ENCODE data around the gene FRMD4A.

The FRMD4A gene

DNA sequence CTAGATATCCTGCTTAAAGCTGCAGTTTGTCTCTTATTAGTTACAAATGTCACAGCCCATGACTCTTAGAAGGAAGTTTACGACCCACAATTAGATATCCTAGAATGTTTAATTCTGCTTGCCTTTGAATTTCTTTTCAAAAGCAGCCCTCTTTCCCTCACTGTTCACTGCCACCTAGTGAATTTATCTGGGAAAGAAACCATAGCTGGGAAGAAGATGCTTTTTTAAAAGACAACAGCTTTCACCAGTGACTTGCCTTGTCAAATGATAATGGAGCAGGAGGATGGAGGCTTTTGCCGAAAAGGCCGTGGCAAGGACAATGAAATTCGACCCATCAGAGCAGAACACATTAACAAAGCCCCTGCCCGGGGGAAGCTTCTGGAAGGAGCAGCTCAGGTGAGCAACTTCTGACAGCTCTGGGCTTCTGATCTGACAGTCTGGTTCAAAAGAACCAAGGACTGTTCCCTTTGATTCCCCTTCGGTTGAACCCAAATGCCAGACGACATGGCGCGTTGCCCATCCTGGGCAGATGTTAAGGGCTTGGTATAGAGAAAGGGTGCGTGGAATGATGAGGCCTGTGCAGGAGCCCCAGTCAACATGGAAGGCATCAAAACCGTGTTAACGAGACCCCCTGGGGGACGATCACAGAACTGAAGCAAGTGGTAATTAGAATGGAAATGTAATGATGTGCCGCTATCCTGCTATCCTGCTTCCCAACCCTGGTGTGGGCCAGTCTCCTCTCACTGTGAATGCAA is 236.8 kb downstream of the FRMD4A start:
- TF ChIP-seq REST (IDR thresholded peaks at IDR 0.05; ENCODE audit: low read depth) (no peak), FOXM1 (IDR thresholded peaks at IDR 0.05; ENCODE audit: borderline replicate concordance, low read depth) (no peak), TAF1 (IDR thresholded peaks at IDR 0.05; ENCODE audit: low read depth) (no peak), TEAD4 (IDR thresholded peaks at IDR 0.05) (no peak), RAD21 (IDR thresholded peaks at IDR 0.05; ENCODE audit: low read depth) (no peak), NFIC (IDR thresholded peaks at IDR 0.05) (no peak)
- TF ChIP-seq, protein P1, sequence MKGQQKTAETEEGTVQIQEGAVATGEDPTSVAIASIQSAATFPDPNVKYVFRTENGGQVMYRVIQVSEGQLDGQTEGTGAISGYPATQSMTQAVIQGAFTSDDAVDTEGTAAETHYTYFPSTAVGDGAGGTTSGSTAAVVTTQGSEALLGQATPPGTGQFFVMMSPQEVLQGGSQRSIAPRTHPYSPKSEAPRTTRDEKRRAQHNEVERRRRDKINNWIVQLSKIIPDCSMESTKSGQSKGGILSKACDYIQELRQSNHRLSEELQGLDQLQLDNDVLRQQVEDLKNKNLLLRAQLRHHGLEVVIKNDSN (IDR thresholded peaks at IDR 0.05): no peak

DNA sequence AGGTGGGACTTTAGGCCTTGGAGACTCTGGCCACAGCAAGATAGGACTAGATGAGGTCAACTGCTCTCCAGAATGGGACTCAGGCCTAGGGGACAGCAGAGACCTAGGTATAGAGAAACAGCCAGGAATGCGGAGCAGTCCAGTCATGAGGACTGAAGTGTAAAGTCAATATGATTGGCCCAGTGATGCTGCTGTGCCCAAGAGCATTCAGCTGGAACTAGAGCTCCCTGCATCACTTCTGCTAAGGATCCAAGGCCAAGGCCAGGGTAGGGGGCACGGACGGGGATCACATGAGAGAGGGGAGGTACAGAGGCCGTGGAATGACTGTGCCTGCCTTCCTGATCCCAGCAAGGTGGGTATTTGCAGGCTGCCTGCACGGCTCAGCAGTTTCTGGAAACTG is 237.9 kb downstream of the FRMD4A start:
- no peak for TF ChIP-seq CEBPB (IDR thresholded peaks at IDR 0.05)
- no peak for TF ChIP-seq TAF1 (IDR thresholded peaks at IDR 0.05; ENCODE audit: low read depth)
- no peak for TF ChIP-seq CREB1 (IDR thresholded peaks at IDR 0.05; ENCODE audit: low read depth)
- no peak for TF ChIP-seq EGR1 (IDR thresholded peaks at IDR 0.05)
- TF ChIP-seq, protein P1 (IDR thresholded peaks at IDR 0.05): no peak
- no peak for TF ChIP-seq TCF12 (IDR thresholded peaks at IDR 0.05; ENCODE audit: low read depth)
- TF ChIP-seq YY1 (IDR thresholded peaks at IDR 0.05; ENCODE audit: low read depth): no peak
- no peak for TF ChIP-seq TEAD4 (IDR thresholded peaks at IDR 0.05)
- no peak for TF ChIP-seq EP300 (IDR thresholded peaks at IDR 0.05; ENCODE audit: borderline replicate concordance)
- TF ChIP-seq REST (IDR thresholded peaks at IDR 0.05; ENCODE audit: low read depth): no peak
- TF ChIP-seq NFIC (IDR thresholded peaks at IDR 0.05): no peak
- TF ChIP-seq ZBTB7A (IDR thresholded peaks at IDR 0.05; ENCODE audit: low read depth): no peak
- no peak for TF ChIP-seq FOXM1 (IDR thresholded peaks at IDR 0.05; ENCODE audit: borderline replicate concordance, low read depth)
- no peak for TF ChIP-seq RAD21 (IDR thresholded peaks at IDR 0.05; ENCODE audit: low read depth)
- TF ChIP-seq, protein P2, sequence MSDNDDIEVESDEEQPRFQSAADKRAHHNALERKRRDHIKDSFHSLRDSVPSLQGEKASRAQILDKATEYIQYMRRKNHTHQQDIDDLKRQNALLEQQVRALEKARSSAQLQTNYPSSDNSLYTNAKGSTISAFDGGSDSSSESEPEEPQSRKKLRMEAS (IDR thresholded peaks at IDR 0.05): no peak

- TF ChIP-seq TCF12 (IDR thresholded peaks at IDR 0.05; ENCODE audit: low read depth): no peak
- TF ChIP-seq NFIC (IDR thresholded peaks at IDR 0.05): no peak
- TF ChIP-seq EP300 (IDR thresholded peaks at IDR 0.05; ENCODE audit: borderline replicate concordance): no peak
- no peak for TF ChIP-seq TEAD4 (IDR thresholded peaks at IDR 0.05)
- no peak for TF ChIP-seq REST (IDR thresholded peaks at IDR 0.05; ENCODE audit: low read depth)
- no peak for TF ChIP-seq YY1 (IDR thresholded peaks at IDR 0.05; ENCODE audit: low read depth)
- TF ChIP-seq RAD21 (IDR thresholded peaks at IDR 0.05; ENCODE audit: low read depth): no peak
- TF ChIP-seq, protein P2 (IDR thresholded peaks at IDR 0.05): no peak
- TF ChIP-seq EGR1 (IDR thresholded peaks at IDR 0.05): no peak
- no peak for TF ChIP-seq TAF1 (IDR thresholded peaks at IDR 0.05; ENCODE audit: low read depth)
- TF ChIP-seq CREB1 (IDR thresholded peaks at IDR 0.05; ENCODE audit: low read depth): no peak
- TF ChIP-seq FOXM1 (IDR thresholded peaks at IDR 0.05; ENCODE audit: borderline replicate concordance, low read depth): no peak
- TF ChIP-seq, protein P1 (IDR thresholded peaks at IDR 0.05): no peak
- no peak for TF ChIP-seq CEBPB (IDR thresholded peaks at IDR 0.05)
- TF ChIP-seq ZBTB7A (IDR thresholded peaks at IDR 0.05; ENCODE audit: low read depth): no peak
These were observed 241.0 kb downstream of the FRMD4A start for GRCh38 chr10:14089556-14090292.

Data from Ishikawa (cell line).